HG02885 (cell line): ENCODE measurements around the gene FOLR3.
A peak's percentile ranks its signal among the peaks of the same experiment; 100 is the strongest.
"Not testable (repeated sequence)": the region's sequence is repeated elsewhere in the genome, so short reads cannot be mapped to it uniquely, and the experiment has no call there.

Experiments used
- ATAC-seq: cut with Tn5 transposase; IDR thresholded peaks from one replicate; pipeline ENCODE4 v1.9.1; 2021; ENCODE audit warnings: mild to moderate bottlenecking; ENCODE audit not compliant: unreplicated experiment, poor library complexity

The FOLR3 gene

GRCh38 chr11:72135473-72135872 is at the start of gene FOLR3:
Gene FOLR3 (plus strand): TSS chr11:72135725. CDS start chr11:72135953, 228 bp downstream.
- ATAC-seq: not testable (repeated sequence)

- ATAC-seq: no peak
Observed at GRCh38 chr11:72088076-72088808, 47.3 kb upstream of the FOLR3 start.

GRCh38 chr11:72091292-72091691 is 44.2 kb upstream of the FOLR3 start:
- ATAC-seq: peak; percentile 59

GRCh38 chr11:72098741-72099140 is 36.8 kb upstream of the FOLR3 start:
- ATAC-seq: no peak

GRCh38 chr11:72100009-72100408 is 35.5 kb upstream of the FOLR3 start:
- no peak for ATAC-seq

GRCh38 chr11:72100462-72100861 is 35.1 kb upstream of the FOLR3 start:
- ATAC-seq: no peak

GRCh38 chr11:72102162-72102561 is 33.4 kb upstream of the FOLR3 start:
- no peak for ATAC-seq

GRCh38 chr11:72102631-72102945 is 32.9 kb upstream of the FOLR3 start:
- ATAC-seq: no peak

GRCh38 chr11:72102946-72103753 is 32.4 kb upstream of the FOLR3 start, which contains the start of gene LAMTOR1:
Gene LAMTOR1 (minus strand): TSS chr11:72103297. CDS start chr11:72103224, 73 bp downstream.
- peak; percentile 90 for ATAC-seq

GRCh38 chr11:72103754-72104167 is 31.8 kb upstream of the FOLR3 start:
- ATAC-seq: no peak

GRCh38 chr11:72105888-72106287 is 29.6 kb upstream of the FOLR3 start, which contains the start of gene TOMT:
Gene TOMT (plus strand): TSS chr11:72105924. CDS start chr11:72105952, 28 bp downstream.
- no peak for ATAC-seq

GRCh38 chr11:72111300-72112142 is 24.0 kb upstream of the FOLR3 start:
- peak; percentile 0 for ATAC-seq

- ATAC-seq: peak; percentile 92
Observed at GRCh38 chr11:72112143-72112977, 23.2 kb upstream of the FOLR3 start, which contains the start of gene ANAPC15. Gene ANAPC15 (minus strand): TSS chr11:72112695. CDS start chr11:72111276, 1,419 bp downstream.

GRCh38 chr11:72112978-72113808 is 22.3 kb upstream of the FOLR3 start:
- ATAC-seq: no peak

- no peak for ATAC-seq
Observed at GRCh38 chr11:72114570-72114969, 21.0 kb upstream of the FOLR3 start.

GRCh38 chr11:72116019-72116755 is 19.3 kb upstream of the FOLR3 start:
- ATAC-seq: no peak

- no peak for ATAC-seq
Observed at GRCh38 chr11:72119198-72119597, 16.3 kb upstream of the FOLR3 start.

GRCh38 chr11:72120930-72121329 is 14.6 kb upstream of the FOLR3 start:
- no peak for ATAC-seq
